HG03378 (cell line): ENCODE results near the gene TMEM72.
A peak's percentile ranks its signal among the peaks of the same experiment; 100 is the strongest.

ENCODE experiments used
- ATAC-seq: cut with Tn5 transposase; IDR thresholded peaks from one replicate; pipeline ENCODE4 v1.9.1; 2021; ENCODE audit warnings: mild to moderate bottlenecking, moderate library complexity; ENCODE audit not compliant: unreplicated experiment

The TMEM72 gene

GRCh38 chr10:44951576-44952226 is 40.6 kb downstream of the TMEM72 start:
- ATAC-seq = no peak

- no peak for ATAC-seq
These were observed 41.7 kb downstream of the TMEM72 start for GRCh38 chr10:44952779-44953231.

GRCh38 chr10:44954042-44954441 is 42.9 kb downstream of the TMEM72 start:
- ATAC-seq = no peak

GRCh38 chr10:44954962-44955361 is 43.8 kb downstream of the TMEM72 start:
- no peak for ATAC-seq

- ATAC-seq = no peak
These were observed 44.4 kb downstream of the TMEM72 start for GRCh38 chr10:44955413-44956070.

GRCh38 chr10:44956226-44956625 is 45.1 kb downstream of the TMEM72 start:
- ATAC-seq = no peak

GRCh38 chr10:44956717-44957706 is 45.9 kb downstream of the TMEM72 start:
- no peak for ATAC-seq

- no peak for ATAC-seq
These were observed 47.2 kb downstream of the TMEM72 start for GRCh38 chr10:44958196-44958897.

GRCh38 chr10:44958898-44959246 is 47.7 kb downstream of the TMEM72 start:
- ATAC-seq = no peak

- peak; percentile 75 for ATAC-seq
These were observed 48.3 kb downstream of the TMEM72 start, which contains the start of gene RASSF4 for GRCh38 chr10:44959247-44960087. Gene RASSF4 (plus strand): TSS chr10:44959802. CDS start chr10:44970203, 10,401 bp downstream.

- no peak for ATAC-seq
These were observed 48.9 kb downstream of the TMEM72 start for GRCh38 chr10:44960088-44960460.

- ATAC-seq = no peak
These were observed 49.5 kb downstream of the TMEM72 start for GRCh38 chr10:44960482-44961229.

GRCh38 chr10:44961230-44961571 is 50.1 kb downstream of the TMEM72 start:
- no peak for ATAC-seq

GRCh38 chr10:44961931-44962750 is 51.0 kb downstream of the TMEM72 start:
- no peak for ATAC-seq

- ATAC-seq = no peak
These were observed 52.0 kb downstream of the TMEM72 start for GRCh38 chr10:44962870-44963738.

GRCh38 chr10:44963772-44964633 is 52.9 kb downstream of the TMEM72 start:
- ATAC-seq = no peak

- ATAC-seq = no peak
These were observed 54.0 kb downstream of the TMEM72 start for GRCh38 chr10:44965104-44965503.
